22Rv1 (cell line): Measurements from ENCODE around the gene INPP5D.

Experiments
- H3K27ac ChIP-seq: fragments of 450-650 bp; 2 replicates; pipeline ENCODE4 v1.5.1; 2017
- ZFX ChIP-seq: fragments of 450-650 bp; IDR thresholded peaks from 2 replicates; pipeline ENCODE4 v1.6.1; 2017; ENCODE audit warnings: antibody characterized with exemption, borderline replicate concordance
- TF ChIP-seq, protein P1 (sequence below): fragments of 450-650 bp; IDR thresholded peaks from 2 replicates; pipeline ENCODE4 v1.5.1; 2017; ENCODE audit warnings: mild to moderate bottlenecking

Gene INPP5D

DNA sequence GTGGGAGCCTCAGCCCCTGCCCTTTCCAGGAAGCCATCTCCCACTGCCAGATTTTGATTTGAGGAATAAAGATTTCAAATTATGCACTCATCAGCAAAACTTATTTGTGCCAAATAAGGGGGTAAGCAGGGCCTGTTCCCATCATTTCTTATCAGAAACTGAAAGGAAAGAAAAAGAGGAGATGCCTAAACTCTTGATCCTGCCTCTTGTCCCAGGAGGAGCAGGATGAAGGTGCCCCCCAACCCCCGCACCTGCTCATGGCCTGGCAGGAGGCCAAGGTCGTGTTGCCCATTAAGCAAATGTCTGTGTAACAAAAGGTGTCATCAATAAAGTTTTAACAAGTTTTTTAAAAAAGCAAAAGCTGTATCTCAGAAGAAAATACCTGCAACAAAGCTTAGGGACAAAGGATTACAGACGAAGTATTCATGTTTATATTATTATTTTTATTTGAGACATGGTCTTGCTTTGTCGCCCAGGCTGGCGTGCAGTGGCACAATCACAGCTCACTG, 80.0 kb downstream of the INPP5D start:
- TF ChIP-seq, protein P1, sequence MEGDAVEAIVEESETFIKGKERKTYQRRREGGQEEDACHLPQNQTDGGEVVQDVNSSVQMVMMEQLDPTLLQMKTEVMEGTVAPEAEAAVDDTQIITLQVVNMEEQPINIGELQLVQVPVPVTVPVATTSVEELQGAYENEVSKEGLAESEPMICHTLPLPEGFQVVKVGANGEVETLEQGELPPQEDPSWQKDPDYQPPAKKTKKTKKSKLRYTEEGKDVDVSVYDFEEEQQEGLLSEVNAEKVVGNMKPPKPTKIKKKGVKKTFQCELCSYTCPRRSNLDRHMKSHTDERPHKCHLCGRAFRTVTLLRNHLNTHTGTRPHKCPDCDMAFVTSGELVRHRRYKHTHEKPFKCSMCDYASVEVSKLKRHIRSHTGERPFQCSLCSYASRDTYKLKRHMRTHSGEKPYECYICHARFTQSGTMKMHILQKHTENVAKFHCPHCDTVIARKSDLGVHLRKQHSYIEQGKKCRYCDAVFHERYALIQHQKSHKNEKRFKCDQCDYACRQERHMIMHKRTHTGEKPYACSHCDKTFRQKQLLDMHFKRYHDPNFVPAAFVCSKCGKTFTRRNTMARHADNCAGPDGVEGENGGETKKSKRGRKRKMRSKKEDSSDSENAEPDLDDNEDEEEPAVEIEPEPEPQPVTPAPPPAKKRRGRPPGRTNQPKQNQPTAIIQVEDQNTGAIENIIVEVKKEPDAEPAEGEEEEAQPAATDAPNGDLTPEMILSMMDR: no peak
- no peak for TF ChIP-seq ZFX
- no peak overlapping the region for H3K27ac ChIP-seq

DNA sequence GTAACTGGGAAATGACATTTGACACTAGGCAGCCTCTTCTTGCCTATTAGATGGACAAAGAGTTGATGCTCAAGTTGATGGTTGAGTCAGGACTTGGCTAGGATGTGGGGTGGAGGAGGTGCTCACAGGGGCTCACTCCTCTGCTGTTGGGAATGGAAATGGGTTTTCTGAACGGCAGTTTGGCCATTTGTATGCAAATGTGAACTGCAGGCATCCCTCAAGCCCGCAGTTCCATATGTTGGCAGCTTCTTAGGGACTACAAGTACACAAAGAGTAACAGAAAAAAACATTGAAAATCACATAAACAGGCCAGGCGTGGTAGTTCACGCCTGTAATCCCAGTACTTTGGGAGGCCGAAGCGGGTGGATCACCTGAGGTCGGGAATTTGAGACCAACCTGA, 80.8 kb downstream of the INPP5D start:
- no peak overlapping the region for H3K27ac ChIP-seq
- TF ChIP-seq, protein P1: no peak

DNA sequence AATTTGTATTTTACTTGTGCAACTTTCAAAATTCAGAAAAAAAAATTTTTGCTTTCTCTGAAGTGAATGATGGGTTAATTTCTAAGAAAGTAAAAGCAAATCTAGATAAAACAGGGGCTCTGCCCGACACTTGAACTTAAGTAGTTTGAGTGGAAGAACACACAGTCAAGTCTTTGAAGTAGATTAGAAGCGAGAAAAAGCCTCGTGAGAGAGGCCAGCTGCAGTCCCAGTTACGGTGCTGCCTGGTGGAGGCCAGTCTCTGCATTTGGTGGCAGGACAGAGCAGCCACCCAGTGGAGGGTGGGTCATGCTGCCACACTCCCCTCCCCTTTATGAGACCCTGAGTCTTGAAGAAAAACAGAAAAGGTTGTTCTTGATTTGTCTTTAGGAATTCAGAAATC, 81.8 kb downstream of the INPP5D start:
- TF ChIP-seq ZFX: no peak
- TF ChIP-seq, protein P1: no peak
- H3K27ac ChIP-seq: no peak overlapping the region

DNA sequence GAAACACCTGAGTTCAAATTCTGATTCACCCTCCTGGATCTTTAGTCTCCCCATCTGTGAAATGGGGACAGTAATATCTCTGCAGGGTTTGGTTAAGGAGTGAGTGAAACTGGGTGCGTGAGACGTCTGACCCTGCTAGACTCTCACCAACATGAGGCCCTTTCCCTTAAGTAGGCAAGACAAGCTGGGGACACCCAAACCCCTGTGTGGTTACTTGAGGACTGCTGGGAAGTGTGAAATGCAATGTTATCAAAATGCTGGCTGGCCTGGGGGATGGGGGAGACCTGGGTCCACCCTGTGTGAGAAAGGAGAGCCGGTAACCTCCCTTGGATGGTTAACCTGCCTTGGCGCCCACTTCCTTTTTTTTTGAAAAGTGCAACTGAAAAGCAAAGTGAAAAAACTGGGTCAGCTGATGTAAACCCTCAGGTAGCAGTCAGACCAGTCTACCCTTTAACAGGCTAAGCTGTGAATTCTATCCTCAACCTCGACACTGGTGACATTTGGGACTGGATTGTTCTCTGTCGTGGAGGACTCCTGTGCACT, 82.3 kb downstream of the INPP5D start:
- TF ChIP-seq ZFX: no peak
- TF ChIP-seq, protein P1: no peak
- no peak overlapping the region for H3K27ac ChIP-seq

DNA sequence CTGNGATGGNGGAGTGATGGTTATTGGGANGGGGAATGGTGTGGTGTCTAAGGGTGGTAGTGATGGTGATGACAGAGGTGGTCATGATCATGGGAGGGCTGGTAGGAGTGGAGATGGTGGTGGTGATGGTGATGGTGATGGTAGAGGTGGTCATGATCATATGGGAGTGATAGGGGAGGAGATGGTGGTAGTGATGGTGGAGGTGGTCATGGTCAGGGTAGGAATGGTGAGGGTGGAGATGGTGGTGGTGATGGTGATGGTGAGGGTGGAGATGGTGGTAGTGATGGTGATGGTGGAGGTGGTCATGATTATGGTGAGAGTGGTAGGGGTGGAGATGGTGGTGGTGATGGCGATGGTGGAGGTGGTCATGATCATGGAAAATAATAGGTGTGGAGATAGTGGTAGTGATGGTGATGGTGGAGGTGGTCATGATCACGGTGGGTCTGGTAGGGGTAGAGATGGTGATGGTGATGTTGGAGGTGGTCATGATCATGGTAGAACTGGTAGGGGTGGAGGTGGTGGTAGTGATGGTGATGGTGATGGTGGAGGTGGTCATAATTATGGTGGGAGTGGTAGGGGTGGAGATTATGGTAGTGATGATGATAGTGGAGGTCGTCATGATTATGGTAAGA, 83.7 kb downstream of the INPP5D start:
- TF ChIP-seq, protein P1: no peak
- no peak for TF ChIP-seq ZFX
- H3K27ac ChIP-seq: no peak overlapping the region

DNA sequence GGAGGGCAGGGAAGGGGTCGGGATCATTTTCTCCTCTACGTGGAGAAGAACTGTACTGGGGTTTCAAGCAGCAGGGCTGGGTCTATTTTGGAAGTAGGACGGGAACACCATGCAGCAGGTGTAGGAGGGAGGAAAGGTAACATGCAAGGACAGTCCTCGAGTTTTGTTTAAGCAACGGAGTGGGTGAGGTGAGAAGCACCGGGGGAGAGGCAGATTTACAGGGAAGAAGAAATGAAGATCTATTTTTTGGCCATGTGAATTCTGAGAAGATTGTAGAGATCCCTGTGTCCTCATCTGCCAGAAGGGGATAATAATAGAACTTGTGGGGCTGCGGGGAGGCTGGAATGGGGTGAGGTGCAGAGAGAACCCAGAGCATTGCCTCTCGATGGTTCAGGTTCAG, 85.6 kb downstream of the INPP5D start:
- TF ChIP-seq ZFX: no peak
- TF ChIP-seq, protein P1: no peak
- no peak overlapping the region for H3K27ac ChIP-seq

DNA sequence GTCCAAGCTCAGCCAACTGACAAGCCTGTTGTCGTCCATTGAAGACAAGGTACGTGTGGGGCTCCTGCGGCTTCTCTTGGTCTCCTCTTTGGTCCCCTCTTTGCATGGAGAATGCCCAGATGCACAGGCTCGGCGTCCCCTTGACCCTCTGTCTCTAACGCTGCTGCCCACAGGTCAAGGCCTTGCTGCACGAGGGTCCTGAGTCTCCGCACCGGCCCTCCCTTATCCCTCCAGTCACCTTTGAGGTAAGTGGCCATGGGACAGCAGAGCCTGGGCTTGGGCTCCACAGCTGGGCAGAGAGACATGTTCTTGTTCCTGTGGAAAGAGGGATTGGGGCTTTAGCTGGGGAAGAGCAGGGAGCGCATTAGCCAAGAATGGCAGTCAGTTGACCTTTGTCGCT, 86.1 kb downstream of the INPP5D start:
- H3K27ac ChIP-seq: no peak overlapping the region
- TF ChIP-seq, protein P1: no peak
- TF ChIP-seq ZFX: no peak
